Immature natural killer cell (primary cell): ENCODE data around the gene N4BP2L2. TPM values are rescaled to one million over a fixed set of nuclear protein-coding genes. Genes with fewer than 3 reads are reported as not detected.

Experiments
- DNase-seq, 3 donors: peaks; one replicate each; pipeline ENCODE4 v3.0.0; 2022; ENCODE audit warnings: mixed read lengths in 1 of 3
- H3K27ac Mint-ChIP-seq, 6 donors: one replicate each; pipeline ENCODE4 v1.8.0; 2020; ENCODE audit warnings: mixed read lengths in 6 of 6, mild to moderate bottlenecking in 5 of 6, inconsistent platforms in 4 of 6, moderate library complexity in 3 of 6
- H3K27me3 Mint-ChIP-seq, 3 donors: one replicate each; pipeline ENCODE4 v1.8.0; 2020 to 2021; ENCODE audit warnings: low read depth in 3 of 3, mild to moderate bottlenecking in 3 of 3, mixed read lengths in 3 of 3, moderate library complexity in 3 of 3, inconsistent platforms in 1 of 3
- H3K36me3 Mint-ChIP-seq, 3 donors: one replicate each; pipeline ENCODE4 v1.8.0; 2020; ENCODE audit warnings: mixed read lengths in 3 of 3, inconsistent platforms in 2 of 3, mild to moderate bottlenecking in 2 of 3
- H3K4me1 Mint-ChIP-seq, 2 donors: one replicate each; pipeline ENCODE4 v1.8.0; 2020; ENCODE audit warnings: inconsistent platforms in 2 of 2, mild to moderate bottlenecking in 2 of 2, mixed read lengths in 2 of 2, moderate library complexity in 1 of 2
- H3K4me3 Mint-ChIP-seq, 5 donors: one replicate each; pipeline ENCODE4 v1.8.0; 2020; ENCODE audit warnings: mild to moderate bottlenecking in 5 of 5, mixed read lengths in 5 of 5, inconsistent platforms in 3 of 5, moderate library complexity in 3 of 5
- H3K9me3 Mint-ChIP-seq, 6 donors: one replicate each; pipeline ENCODE4 v1.8.0; 2020; ENCODE audit warnings: mild to moderate bottlenecking in 6 of 6, mixed read lengths in 6 of 6, inconsistent platforms in 4 of 6, moderate library complexity in 3 of 6
- polyA plus RNA-seq, 3 donors: library from polyadenylated mRNA; unstranded; fragments of 300-500 nt; fragmentation: Illumina TruSeq; gene quantifications; one replicate each; pipeline ENCODE4 v1.2.3, GENCODE V29; 2021

Gene N4BP2L2
- polyA plus RNA-seq, 3 donors from 2014 or later = 82.9 to 112 (median 105) TPM

GRCh38 chr13:32391101-32391619, 147.4 kb downstream of the N4BP2L2 start:
- Mint-ChIP-seq H3K27me3 (peaks cover 0 to 3% (median 1%) of the 10 kb centered on the region in 3 donors), H3K4me1 (peaks cover 14 to 19% of the 10 kb centered on the region in 2 donors), H3K9me3 (no peaks in the 10 kb centered on the region), H3K4me3 (no peak overlapping the region), H3K36me3 (no peaks in the 10 kb centered on the region), H3K27ac (peak overlapping the region; percentile 2 to 87 (median 62))
- DNase-seq = no peak

GRCh38 chr13:32390484-32390883, 148.1 kb downstream of the N4BP2L2 start:
- H3K4me3 Mint-ChIP-seq = peak overlapping the region in 4 of 5 donors; percentile 49 to 76 (median 60)
- H3K36me3 Mint-ChIP-seq = no peaks in the 10 kb centered on the region
- H3K9me3 Mint-ChIP-seq = no peaks in the 10 kb centered on the region
- H3K27ac Mint-ChIP-seq = peak overlapping the region; percentile 2 to 87 (median 74)
- H3K27me3 Mint-ChIP-seq = peaks cover 0 to 3% (median 1%) of the 10 kb centered on the region in 3 donors
- no peak for DNase-seq
- H3K4me1 Mint-ChIP-seq = peaks cover 14 to 19% of the 10 kb centered on the region in 2 donors

- Mint-ChIP-seq H3K4me3 (peak overlapping the region; percentile 5 to 76 (median 44)), H3K36me3 (no peaks in the 10 kb centered on the region), H3K9me3 (no peaks in the 10 kb centered on the region), H3K27me3 (peaks cover 0 to 3% (median 1%) of the 10 kb centered on the region in 3 donors), H3K27ac (peak overlapping the region in 5 of 6 donors; percentile 39 to 82 (median 60)), H3K4me1 (peaks cover 14 to 19% of the 10 kb centered on the region in 2 donors)
- peak; percentile 43 to 47 (median 47) for DNase-seq
These were observed 148.5 kb downstream of the N4BP2L2 start for GRCh38 chr13:32390048-32390447.

GRCh38 chr13:32385410-32385809, 153.2 kb downstream of the N4BP2L2 start:
- Mint-ChIP-seq H3K4me3 (no peak overlapping the region), H3K9me3 (no peaks in the 10 kb centered on the region), H3K27ac (no peak overlapping the region), H3K4me1 (peaks cover 9 to 12% of the 10 kb centered on the region in 2 donors), H3K27me3 (peaks cover 0 to 3% (median 1%) of the 10 kb centered on the region in 3 donors), H3K36me3 (no peaks in the 10 kb centered on the region)
- no peak for DNase-seq

- Mint-ChIP-seq H3K36me3 (no peaks in the 10 kb centered on the region), H3K27ac (no peak overlapping the region), H3K4me1 (peaks cover 3 to 5% of the 10 kb centered on the region in 2 donors), H3K4me3 (no peak overlapping the region), H3K27me3 (peaks cover 0 to 1% (median 0%) of the 10 kb centered on the region in 3 donors), H3K9me3 (no peaks in the 10 kb centered on the region)
- DNase-seq = no peak
These were observed 153.9 kb downstream of the N4BP2L2 start for GRCh38 chr13:32384702-32385101.

- no peaks in the 10 kb centered on the region for H3K9me3 Mint-ChIP-seq
- no peaks in the 10 kb centered on the region for H3K4me1 Mint-ChIP-seq
These were observed 154.6 kb downstream of the N4BP2L2 start for GRCh38 chr13:32383836-32384618.

More at GRCh38 chr13:32383836-32384618, 154.6 kb downstream of the N4BP2L2 start:
- no peak overlapping the region for H3K4me3 Mint-ChIP-seq
- H3K27me3 Mint-ChIP-seq = peaks cover 0 to 1% (median 0%) of the 10 kb centered on the region in 3 donors
- DNase-seq = no peak
- H3K27ac Mint-ChIP-seq = no peak overlapping the region
- H3K36me3 Mint-ChIP-seq = no peaks in the 10 kb centered on the region

Other genes with a start within 250 kb of the N4BP2L2 start
- not detected for gene ZAR1L, start 223.4 kb downstream of the N4BP2L2 start, polyA plus RNA-seq
- 1 to 10 TPM in 2 of 3 donors, not detected in 1; 1.0 to 2.5 TPM for gene BRCA2, start 223.3 kb downstream of the N4BP2L2 start, polyA plus RNA-seq
- 10 to 100 TPM; 48.9 to 74.6 (median 67.6) TPM for gene N4BP2L1, start 110.7 kb downstream of the N4BP2L2 start, polyA plus RNA-seq
- gene PDS5B, start 47.7 kb upstream of the N4BP2L2 start, polyA plus RNA-seq = 10 to 100 TPM; 29.3 to 49.2 (median 48.1) TPM